GM19035 (cell line): ENCODE measurements around the gene PXMP2.
A peak's percentile ranks its signal among the peaks of the same experiment; 100 is the strongest.
"Not testable (repeated sequence)": the region's sequence is repeated elsewhere in the genome, so short reads cannot be mapped to it uniquely, and the experiment has no call there.

Experiments
- ATAC-seq: cut with Tn5 transposase; IDR thresholded peaks from one replicate; pipeline ENCODE4 v1.9.1; 2021; ENCODE audit not compliant: unreplicated experiment

PXMP2 gene

DNA sequence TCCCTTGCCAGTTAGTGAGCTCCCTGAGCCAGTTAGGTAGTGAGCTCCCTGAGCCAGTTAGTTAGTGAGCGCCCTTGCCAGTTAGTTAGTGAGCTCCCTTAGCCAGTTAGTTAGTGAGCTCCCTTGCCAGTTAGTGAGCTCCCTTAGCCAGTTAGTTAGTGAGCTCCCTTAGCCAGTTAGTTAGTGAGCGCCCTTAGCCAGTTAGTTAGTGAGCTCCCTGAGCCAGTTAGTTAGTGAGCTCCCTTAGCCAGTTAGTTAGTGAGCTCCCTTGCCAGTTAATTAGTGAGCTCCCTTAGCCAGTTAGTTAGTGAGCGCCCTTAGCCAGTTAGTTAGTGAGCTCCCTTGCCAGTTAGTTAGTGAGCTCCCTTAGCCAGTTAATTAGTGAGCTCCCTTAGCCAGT, 4.6 kb downstream of the PXMP2 start:
- ATAC-seq, result not testable (repeated sequence)

DNA sequence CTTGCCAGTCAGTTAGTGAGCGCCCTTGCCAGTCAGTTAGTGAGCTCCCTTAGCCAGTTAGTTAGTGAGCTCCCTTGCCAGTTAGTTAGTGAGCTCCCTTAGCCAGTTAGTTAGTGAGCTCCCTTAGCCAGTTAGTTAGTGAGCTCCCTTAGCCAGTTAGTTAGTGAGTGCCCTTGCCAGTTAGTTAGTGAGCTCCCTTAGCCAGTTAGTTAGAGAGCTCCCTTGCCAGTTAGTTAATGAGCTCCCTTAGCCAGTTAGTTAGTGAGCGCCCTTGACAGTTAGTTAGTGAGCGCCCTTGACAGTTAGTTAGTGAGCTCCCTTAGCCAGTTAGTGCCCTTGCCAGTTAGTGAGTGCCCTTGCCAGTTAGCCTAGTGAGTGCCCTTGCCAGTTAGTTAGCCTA, 7.5 kb downstream of the PXMP2 start:
- ATAC-seq, result not testable (repeated sequence)

DNA sequence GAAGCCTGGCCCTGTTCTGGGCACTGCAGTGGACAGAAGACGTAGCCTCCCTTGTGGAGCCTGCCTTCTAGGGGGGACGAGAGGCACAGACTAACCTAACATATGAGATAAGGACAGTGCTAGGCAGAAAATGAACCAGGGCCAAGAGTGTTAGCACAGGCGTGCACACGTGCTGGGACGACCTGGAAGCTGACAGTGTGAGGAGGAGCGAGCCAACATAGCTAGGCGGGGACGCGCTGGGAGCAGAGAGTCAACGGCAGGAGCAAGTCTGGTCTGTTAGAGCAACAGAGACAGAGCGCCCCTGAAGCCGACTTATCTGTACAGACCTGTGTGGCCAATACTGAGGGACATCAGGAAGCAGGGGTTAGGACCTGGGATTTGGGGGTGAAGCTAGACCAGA, 8.0 kb downstream of the PXMP2 start:
- ATAC-seq, result no peak

DNA sequence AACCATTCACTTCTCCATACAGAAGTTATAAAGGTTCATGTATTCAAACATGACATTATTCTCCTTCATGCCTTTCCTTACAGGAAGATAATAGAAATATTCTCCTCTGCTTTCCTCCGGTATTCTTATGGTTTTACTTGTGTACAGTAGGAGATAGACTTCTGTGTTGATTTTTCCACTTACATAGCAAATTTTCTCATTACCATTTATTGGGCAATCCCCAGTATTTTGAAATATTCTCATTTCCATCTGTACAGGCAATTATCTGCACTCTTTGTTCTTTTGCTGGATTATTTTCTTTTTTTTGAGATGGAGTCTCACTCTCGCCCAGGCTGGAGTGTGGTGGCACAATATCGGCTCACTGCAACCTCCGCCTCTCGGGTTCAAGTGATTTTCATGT, 11.0 kb downstream of the PXMP2 start:
- no peak for ATAC-seq

DNA sequence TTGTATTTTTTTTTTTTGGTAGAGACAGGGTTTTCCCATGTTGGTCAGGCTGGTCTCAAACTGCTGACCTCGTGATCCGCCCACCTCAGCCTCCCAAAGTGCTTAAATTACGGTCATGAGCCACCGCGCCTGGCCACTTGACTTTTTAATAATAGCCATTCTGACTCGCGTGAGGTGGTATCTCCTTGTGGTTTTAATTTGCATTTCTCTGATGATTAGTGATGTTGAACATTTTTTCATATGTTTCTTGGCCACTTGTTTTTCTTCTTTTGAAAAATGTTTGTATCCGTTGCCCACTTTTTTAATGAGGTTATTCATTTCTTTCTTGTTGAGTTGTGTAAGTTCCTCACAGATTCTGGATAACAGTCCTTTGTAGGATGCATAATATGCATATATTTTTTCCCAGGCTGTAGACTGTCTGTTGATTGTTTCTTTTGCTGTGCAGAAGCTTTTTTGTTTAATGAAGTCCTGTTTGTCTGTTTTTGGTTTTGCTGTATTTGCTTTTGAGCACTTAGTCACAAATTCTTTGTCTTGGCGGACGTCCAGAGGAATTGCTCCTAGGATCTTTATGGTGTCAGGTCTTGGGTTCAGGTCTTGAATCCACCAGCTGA, 12.9 kb downstream of the PXMP2 start:
- no peak for ATAC-seq

DNA sequence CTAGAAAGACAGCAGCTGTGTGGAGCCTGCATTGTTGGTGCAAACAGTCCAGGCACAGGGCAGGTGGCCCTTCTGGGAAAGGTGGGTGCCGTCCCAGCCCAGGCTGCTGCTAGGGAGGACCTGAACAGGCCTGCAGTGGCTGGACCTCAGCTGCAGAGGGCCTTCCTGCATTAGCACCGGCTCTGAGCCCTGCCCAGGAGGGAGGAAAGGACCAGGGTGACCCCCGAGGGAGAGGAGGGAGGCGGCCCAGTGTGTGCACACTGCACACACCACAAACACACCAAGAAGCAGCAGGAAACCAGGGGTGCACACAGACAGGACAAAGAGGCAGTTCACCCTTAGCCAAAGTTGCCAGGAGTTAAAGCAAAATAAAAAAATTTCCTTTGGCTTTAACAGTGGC, 15.3 kb downstream of the PXMP2 start:
- no peak for ATAC-seq

DNA sequence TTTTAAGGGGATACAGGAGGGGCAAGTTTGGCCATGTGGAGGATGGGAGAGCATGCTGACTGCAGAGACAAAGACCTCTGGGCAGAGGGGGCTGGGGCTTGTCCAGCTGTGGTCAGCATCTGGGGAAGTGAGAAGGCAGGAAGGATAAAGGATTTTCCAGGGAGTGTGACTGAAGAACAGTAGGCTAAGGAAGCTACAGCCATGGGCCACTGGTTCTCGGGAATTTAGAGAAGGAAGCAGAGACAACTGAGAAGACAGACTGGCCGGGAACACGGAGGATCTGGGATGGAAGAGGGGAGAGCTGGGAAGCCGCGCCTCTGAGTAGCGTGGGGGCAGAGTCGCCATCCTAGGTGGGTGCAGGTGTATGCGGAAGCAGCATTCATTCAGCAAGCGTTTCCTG, 16.3 kb downstream of the PXMP2 start:
- no peak for ATAC-seq

DNA sequence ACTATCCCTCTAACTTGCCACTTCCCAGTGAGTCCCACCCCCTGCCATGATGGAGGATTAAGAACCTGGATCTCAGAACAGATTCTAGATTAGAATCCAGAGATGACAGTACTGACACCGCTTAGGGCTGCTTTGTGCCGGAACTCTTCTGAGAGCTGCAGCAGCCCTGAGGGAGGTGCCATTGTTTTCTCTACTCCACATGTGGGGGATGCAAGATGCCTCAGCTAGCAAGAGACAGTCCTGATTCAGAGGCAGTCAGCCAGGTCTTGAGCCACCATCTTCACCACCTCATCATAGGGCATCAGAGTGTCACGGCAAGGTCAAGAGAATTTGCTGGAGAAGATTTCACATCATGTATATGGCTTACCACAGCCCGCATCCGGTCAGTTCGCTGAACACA, 19.9 kb downstream of the PXMP2 start:
- no peak for ATAC-seq

DNA sequence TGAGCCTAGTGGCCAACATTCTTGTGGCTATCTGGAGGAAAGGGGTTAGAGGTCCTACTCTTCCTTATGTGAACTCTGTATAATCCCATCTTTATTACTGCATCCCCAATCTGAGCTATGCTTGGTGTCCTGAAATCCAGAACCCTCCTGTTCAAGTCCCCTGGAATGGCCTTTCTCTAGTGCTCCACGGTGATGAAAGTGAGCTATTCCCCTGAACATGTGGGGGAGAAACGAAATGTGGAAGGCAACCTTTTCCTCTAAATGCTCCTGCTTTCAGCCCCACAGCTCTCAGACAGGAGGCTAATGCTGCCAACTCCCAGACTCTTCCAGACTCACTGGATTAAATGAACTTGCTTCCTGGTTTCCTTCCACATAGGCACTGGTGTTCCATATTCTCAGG, 20.8 kb downstream of the PXMP2 start:
- ATAC-seq, result no peak

DNA sequence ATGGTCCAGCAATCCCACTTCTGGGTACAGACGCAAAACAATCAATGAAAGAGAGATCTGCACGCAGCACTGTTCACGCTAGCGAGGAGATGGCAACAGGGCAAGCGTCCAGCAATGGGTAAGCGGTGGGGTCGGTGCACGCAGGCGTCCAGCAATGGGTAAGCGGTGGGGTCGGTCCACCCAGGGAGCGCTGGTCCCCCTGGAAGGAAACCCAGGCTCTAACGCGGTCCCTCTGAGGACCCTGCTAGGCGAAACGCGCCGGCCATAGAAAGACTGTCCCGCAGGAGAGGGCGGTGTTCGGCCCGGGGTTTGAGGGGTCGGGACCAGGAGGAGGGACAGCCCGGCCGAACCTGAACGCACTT, 22.6 kb downstream of the PXMP2 start:
- peak; percentile 33 for ATAC-seq

DNA sequence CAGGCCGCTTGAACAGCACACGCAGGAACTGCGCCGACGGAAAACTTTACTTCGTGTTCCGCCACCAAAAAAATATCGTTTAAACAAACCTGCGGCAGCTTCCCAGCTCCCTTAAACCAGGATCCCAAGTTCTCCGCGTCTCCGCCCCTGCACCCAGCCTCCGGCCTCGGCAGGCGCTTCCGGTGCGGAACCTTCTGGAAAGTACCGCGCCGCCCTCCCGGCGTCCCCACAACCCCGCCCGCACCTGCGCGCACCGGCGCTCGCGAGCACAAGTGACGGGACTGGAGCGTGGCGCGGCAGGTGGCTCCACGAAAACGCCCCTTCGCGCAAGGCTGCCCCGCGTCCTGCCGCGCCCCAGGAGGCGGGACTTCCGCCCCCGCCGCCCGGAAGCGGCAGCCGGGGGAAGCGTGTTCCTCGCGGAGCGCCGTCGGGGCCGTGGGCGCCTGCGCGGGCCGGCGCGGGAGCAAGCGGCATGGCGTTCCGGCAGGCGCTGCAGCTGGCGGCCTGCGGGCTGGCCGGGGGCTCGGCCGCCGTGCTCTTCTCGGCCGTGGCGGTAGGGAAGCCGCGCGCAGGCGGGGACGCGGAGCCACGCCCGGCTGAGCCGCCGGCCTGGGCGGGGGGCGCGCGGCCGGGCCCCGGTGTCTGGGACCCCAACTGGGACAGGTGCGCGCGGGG, 23.2 kb downstream of the PXMP2 start, which contains the start of gene PGAM5:
PGAM5 (plus strand) TSS at position 438 of the 675 bp plus-strand sequence; CDS start at position 473, 35 bp downstream.
- peak; percentile 88 for ATAC-seq

DNA sequence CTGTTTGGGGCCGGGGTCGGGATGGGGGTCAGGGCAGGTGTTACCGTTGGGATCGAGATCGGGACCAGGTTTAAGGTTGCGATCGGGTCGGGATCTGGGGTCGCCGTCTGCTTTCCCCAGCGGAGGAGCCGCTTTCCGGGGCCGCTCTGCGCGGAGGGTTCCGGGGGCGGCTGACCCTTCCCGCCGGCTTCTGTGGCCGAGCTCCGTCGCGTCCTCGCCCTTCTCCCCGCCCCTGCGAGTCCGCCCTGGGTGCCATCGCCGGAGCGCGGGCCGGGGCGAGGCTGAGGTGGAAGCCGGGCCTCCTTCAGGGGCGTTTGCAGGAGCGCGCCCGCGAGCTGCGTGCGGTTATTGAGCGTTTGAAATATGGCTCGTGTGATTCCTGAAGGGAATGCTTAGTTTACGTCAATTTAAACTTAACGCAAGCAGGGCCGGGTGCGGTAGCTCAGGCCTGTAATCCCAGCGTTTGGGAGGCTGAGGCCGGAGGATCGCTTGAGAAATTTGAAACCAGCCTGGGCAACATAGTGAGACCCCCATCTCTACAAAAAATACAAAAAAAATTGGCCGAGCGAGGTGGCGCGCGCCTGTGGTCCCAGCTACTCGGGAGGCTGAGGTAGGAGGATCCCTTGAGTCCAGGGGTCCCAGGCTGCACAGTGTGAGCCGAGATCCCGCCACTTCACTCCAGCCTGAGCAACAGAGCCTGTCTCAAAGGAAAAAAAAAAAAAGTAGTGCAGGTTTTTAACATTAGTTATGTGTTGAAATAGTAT, 23.9 kb downstream of the PXMP2 start:
- peak; percentile 16 for ATAC-seq

DNA sequence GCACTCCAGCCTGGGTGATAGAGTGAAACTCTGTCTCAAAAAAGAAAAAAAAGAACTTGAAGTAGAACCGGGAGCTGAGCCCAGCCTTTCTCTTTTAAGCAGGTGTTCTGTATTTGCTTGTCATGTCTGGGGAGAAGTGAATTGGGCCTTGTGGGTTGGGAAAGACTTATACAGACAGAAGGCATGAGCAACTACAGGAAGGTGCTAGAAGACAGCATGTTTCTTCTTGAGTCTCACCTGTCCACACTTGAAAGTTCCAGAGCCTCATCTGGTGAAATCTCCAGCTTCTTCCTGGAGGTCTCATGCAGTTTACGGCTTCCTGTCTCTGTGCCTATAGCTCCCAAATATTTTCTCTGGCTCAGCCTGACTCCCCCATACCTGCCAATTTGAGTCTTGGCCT, 25.7 kb downstream of the PXMP2 start:
- no peak for ATAC-seq

DNA sequence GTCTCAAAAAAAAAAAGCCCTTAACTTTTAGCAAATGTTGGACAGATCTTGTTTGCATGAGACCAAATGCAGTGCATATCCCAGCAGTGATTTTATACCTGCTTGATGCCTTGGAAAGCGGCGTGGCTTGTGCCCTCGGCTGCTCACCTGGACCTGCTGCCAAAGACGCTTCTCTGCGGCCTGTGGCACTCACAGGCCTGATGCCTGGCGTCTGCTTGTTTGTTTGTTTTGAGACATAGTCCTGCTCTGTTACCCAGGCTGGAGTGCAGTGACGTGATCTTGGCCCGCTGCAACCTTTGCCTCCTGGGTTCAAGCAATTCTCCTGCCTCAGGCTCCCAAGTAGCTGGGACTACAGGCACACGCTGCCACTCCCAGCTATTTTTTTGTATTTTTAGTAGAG, 28.5 kb downstream of the PXMP2 start:
- ATAC-seq, result no peak

DNA sequence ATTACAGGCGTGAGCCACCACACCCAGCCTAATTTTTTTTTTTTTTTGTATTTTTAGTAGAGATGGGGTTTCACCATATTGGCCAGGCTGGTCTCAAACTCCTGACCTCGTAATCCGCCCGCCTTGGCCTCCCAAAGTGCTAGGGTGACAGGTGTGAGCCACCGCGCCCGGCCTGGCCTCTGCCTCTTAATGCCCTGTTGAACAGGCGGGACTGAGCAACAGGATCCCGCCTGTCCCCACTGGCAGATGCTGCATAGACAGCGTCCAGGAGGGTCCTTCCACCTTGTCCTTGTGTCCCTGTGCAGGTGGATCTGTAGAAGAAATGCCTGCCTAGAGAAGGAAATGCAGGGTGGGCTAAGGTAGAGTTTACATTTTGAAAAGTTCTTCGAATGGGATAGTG, 29.0 kb downstream of the PXMP2 start:
- ATAC-seq, result no peak

DNA sequence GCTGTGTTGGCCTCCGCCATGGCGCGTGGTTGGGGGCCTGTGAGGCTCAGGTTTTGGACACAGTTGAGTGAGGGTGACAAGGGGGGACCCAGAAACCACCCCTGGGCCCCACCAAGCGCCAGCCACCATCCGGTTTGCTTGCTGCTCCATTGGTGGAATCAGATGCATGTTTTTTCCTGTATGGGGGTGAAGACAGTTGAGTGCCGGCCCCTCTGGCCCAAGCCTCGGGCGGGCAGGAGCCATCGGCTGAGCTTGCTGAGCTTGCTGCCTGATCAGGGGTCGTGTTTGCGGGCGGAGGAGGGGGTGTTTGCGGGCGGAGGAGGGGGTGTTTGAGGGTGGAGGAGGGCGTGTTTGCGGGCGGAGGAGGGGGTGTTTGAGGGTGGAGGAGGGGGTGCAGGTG, 29.6 kb downstream of the PXMP2 start:
- ATAC-seq, result no peak

DNA sequence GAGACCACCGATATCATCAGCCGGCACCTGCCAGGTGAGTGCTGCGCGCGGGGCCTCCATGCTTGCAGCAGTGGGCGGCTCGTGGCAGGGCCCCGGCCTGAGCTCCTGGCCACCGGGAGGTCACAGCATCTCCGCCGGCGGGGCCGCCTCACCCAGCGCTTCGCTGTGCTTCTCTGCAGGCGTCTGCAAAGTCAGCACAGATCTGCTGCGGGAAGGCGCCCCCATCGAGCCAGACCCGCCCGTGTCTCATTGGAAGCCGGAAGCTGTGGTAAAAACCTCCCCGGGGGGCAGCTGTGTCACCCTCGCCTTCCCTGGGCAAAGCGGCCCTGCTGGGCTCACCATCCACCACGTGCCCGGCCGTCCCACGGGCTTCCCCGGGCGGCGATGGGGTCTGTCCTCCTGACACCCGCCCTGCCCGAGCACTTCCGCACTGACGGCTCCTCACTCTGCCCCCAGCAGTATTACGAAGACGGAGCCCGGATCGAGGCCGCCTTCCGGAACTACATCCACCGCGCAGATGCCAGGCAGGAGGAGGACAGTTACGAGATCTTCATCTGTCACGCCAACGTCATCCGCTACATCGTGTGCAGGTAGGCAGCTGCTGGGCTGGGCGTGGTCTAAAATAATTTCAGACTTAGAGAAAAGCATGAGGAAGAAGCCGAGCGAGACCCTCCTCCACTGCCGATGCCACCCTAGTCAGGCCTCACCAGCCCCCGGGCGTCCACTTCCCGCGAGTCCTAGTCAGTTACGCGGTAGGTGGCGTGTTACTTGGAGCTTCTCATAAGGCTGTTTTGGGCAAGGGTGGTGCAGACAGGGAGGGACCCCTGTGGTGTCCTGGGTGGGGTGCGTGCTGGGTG, 30.4 kb downstream of the PXMP2 start:
- ATAC-seq, result no peak

DNA sequence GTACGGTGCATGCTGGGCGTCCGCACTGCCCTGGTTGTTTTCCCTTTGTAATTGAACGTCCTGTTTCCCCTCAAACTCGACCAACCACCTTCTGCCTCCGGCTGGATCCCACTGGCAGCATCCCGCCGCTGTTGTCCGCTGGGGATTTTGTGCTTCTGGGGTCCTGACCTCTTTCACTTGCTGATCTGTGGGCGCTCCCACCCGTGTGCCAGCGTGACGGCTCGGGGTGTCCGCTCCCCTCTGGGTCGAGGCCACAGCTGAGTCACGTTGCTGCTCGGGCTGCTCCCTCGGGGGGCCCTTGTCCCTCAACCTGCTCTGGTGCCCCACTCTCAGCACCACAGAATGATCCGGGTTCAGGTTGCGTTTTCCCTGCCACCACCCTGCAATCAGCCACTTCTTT, 31.3 kb downstream of the PXMP2 start:
- no peak for ATAC-seq

DNA sequence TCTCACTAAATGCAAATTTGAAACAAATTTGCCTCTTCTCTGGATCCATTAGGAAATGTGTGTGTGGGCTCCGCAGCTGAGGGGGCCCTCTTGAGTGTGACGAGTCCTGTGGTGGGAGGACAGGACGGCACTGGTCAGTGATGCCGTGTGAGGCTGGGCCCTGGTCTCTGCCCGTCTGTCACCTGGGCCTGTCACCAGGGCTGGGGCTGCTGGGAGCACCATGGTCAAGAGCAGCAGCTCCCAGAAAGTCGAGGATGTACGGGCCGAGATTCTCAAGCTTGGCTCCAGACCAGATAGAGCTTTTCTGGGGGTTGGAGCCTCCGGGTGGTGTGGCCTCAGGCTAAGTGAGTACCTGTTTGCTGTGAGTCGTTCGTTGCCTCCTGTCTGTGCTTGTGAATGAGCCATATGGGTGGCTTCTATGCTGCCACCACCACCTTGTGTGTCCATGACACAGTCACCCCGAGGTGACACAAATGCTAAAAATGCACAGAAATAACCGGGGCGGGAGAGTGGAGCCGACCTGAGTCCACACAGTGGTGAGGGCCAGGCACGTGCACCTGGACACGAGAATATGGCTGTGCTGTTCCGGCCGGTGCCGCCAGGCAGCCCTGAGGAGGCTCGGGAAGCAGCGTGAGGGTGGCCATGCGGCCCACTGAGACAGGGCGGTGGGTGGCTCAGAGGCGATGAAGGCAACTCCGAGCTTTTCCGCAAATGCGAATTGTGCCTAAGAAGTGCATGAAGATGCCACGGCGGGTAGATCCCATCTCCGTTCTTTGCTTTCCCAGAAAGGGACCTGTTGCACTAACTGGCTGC, 32.0 kb downstream of the PXMP2 start:
- no peak for ATAC-seq

DNA sequence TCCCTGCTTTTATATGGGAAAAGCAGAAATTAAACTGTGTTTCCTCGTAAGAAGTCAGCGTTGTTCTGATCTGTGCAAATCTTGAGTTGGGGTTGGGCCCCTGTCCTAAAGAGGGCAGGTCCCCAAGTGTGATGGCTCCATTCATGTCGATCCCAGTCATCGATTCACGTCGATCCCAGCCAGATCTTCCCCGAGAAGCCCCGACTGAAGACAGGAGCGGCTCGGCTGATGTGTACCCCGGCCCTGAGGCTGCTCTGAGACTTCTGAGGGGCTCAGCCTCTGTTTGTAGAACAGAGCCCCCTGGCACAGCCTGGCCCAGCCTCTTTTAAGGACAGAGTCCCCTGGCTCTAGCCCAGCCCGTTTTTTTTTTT, 32.6 kb downstream of the PXMP2 start:
- no peak for ATAC-seq
